Measurements from ENCODE around the gene TBC1D22A.

GRCh38 chr22:47162865-47163264 lies 400.4 kb downstream of the TBC1D22A start:
- TF ChIP-seq ZBTB7A (IDR thresholded peaks at IDR 0.05; ENCODE audit: borderline replicate concordance, control insufficient read depth, low read depth, low read length) (no peak), TOE1 (IDR thresholded peaks at IDR 0.05; ENCODE audit: borderline replicate concordance) (no peak), TOE1 (CRISPR knock-in tag; IDR thresholded peaks at IDR 0.05; ENCODE audit: borderline replicate concordance, low read depth) (no peak), ZNF431 (CRISPR knock-in tag; IDR thresholded peaks at IDR 0.05) (no peak), CHD4 (IDR thresholded peaks at IDR 0.05; ENCODE audit: insufficient read depth, insufficient replicate concordance, low read depth, low read length, poor library complexity, severe bottlenecking) (no peak), HBP1 (CRISPR knock-in tag; IDR thresholded peaks at IDR 0.05) (no peak), PHF21A (IDR thresholded peaks at IDR 0.05; ENCODE audit: borderline replicate concordance, low read depth) (no peak), CTCF (IDR thresholded peaks at IDR 0.05 in 2 of 3, conservative IDR thresholded peaks at IDR 0.05 in 1 of 3; ENCODE audit: insufficient read depth in 2 of 3, low read depth in 1 of 3, low read length in 3 of 3) (no peak), GTF2E2 (tag; IDR thresholded peaks at IDR 0.05) (no peak), SMARCA5 (IDR thresholded peaks at IDR 0.05) (no peak)
- TF ChIP-seq, protein P1, sequence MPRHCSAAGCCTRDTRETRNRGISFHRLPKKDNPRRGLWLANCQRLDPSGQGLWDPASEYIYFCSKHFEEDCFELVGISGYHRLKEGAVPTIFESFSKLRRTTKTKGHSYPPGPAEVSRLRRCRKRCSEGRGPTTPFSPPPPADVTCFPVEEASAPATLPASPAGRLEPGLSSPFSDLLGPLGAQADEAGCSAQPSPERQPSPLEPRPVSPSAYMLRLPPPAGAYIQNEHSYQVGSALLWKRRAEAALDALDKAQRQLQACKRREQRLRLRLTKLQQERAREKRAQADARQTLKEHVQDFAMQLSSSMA (CRISPR knock-in tag; IDR thresholded peaks at IDR 0.05) = no peak

Measured in K562 (cell line).